GM10847 (cell line): ENCODE measurements around the gene PTGIR.

Source experiments
- POLR2A ChIP-seq: IDR thresholded peaks from 2 replicates; pipeline ENCODE4 v1.6.1; 2011; ENCODE audit not compliant: insufficient read length; ENCODE audit errors: extremely low read depth

Gene PTGIR

DNA sequence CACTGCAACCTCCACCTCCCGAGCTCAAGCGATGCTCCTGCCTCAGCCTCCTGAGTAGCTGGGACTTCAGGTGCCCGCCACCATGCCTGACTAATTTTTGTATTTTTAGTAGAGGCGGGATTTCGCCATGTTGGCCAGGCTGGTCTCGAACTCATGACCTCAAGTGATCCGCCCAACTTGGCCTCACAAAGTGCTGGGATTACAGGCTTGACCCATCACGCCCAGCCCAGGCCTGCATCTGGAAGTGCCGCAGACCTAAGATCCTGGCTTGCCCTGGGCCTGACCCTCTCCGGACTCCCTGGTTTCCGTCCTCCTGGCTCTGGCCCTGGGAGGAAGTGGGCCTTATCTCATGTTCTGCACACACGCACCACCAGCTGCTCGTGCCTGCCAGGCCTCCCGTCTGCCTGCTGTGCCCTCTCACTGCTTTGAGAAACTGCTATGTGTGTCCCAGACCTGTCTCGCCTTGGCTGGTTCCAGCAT lies 4.7 kb upstream of the PTGIR start:
- TF ChIP-seq POLR2A = no peak

DNA sequence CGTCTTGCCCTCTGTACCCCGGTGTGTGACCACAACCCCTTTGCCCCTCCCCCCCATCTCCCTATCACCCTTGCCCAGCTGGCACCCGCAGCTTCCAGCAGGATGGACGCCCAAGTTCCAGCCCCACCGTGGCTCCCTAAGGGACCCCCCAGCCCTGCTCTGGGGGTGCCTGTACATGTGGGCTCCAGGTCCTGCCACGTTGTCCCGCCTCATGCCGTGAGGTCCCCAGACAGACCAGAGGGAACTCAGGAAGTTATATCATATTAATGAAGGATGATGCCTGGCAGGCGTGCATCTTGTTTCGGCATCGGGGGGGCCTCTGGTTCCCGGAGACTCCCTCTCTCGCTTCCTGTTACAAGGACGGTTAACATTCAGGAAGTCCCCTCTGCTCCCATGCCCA lies 1.6 kb upstream of the PTGIR start:
- no peak for TF ChIP-seq POLR2A

DNA sequence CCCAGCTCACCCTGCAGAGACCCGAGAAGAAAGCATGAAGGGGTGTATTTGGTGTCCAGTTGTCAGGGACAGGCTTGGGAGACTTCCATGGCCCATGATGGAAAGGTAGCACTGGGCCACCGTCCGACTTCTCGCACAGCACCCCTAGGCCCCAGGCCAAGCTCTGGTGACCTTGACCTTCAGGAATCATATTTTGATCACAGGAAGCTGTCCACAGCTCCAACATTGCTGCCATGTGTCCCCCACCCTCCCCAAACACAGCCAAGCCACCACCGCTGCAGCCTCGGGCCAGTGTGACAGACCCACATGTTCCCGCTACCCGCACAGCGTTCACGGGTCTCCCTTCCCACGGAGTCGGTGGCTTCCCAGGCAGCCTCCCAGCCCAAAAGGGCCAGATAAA lies 842 bp upstream of the PTGIR start:
- no peak for TF ChIP-seq POLR2A

DNA sequence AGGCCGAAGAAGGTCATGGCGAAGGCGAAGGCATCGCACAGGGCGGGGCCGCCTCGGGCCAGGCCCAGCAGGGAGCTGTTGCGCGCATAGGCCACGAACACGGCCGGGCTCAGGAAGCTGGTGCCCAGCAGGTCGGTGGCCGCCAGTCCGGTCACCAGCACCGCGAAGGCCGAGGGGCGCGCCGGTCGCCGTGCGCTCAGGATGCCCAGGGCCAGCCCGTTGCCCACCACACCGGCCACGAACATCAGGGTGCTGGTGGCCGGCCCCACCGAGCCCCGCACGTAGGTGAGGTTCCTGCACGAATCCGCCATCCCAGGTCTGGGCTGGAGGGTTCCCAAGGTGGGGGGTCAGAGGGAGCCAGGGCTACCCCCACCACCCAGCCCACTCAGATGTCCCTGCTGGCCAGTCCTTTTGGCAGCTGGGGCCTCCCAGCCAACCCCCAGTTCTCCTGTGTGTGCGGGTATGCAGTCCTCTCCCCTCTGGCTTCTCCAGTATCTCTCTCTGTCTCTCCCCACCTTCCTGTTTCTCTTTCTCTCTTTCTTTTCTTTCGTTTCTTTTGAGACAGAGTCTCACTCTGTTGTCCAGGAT lies 880 bp downstream of the PTGIR start:
- no peak for TF ChIP-seq POLR2A

DNA sequence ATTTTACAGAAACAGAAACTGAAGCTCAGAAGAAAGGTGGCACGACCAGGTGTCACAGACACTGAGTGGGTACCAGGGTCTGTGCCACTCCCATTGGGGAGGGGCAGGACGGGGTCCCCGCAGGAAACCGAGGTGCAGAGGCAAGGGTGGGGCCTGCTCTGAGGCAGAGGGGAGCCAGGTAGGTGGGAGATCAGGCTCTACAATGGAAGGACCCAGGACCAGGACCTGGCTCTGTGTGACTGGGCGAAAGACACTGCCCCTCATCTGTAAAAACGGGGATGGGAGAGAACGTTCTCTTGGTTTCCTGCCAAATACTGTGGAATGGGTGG lies 2.8 kb downstream of the PTGIR start:
- no peak for TF ChIP-seq POLR2A

DNA sequence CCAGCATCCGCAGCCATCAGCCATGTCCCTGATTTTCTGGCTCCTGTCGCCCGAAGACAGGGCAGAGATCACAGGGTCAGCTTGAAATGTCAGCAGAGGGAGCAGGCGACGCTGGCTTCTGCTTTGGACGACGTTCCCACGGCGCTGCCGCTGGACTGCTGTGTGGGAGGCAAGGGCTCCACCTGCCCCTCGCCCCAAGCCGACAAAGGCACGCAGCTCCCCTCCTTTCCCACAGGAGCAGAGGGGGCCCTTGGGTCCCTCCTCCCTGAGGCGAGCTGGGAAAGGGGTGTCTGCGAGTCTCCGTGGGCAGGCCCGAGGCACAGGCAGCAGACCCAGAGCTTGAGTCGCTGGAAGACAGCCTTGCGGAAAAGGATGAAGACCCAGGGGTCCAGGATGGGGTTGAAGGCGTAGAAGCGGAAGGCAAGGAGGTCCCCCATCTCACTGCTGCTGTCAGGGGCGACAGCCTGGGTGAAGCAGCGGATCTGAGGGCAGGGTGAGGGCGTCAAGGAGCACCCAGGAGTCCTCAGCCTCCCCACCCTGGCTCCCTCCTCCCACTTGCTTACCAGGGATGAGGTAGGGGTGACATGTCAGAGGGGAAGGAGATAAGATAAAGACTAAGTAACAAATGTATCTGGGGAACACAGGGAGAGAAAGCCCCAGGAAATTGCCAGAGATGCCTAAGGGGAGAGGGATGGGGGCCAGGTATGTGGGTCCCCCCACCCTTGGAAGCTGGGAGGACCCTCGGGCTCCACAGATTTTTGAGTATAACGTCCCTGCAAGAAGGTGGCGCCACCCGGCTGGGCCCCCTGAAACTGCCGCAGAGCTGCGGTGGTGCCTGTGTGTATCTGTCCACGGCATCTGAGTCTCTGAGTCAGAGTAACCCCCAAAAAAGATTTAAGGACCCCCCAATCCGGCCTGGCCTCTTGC lies 3.4 kb downstream of the PTGIR start:
- no peak for TF ChIP-seq POLR2A

DNA sequence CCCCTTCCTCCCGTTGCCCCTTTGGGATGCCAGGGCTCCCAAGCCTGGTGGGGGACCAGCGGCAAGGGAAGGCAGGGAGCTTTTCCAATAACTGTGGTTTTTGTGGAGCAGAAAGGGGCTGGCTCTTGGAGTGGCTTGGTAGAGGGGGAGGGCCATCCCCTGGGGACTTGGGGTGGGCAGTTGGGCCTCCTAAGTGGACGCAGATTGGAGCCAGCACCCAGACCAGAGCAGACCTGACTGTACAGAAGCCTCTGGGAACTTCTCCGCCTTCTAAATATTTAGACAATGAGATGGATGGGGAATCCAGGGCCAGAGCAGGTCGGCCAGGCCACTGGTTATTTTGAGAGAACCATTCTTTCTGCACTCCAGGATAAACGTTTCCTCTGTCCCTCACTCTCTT lies 4.2 kb downstream of the PTGIR start:
- TF ChIP-seq POLR2A = no peak

DNA sequence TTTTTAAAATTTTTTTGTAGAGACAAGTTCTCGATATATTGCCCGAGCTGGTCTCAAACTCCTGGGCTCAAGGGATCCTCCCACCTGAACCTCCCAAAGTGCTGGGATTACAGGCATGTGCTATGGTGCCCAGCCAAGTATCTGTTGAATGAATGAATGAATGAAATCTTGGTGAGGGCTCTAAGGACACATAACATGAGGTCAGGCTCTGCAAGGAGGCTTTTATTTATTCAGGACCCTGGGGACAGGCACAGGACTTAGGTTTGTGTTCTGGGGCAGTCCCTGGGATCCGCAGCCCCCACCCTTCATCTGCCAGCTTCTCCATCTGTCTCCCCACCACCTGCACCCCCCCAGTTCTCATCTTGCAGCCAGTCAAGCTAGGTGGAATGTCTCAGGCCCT lies 4.6 kb downstream of the PTGIR start:
- TF ChIP-seq POLR2A = no peak

DNA sequence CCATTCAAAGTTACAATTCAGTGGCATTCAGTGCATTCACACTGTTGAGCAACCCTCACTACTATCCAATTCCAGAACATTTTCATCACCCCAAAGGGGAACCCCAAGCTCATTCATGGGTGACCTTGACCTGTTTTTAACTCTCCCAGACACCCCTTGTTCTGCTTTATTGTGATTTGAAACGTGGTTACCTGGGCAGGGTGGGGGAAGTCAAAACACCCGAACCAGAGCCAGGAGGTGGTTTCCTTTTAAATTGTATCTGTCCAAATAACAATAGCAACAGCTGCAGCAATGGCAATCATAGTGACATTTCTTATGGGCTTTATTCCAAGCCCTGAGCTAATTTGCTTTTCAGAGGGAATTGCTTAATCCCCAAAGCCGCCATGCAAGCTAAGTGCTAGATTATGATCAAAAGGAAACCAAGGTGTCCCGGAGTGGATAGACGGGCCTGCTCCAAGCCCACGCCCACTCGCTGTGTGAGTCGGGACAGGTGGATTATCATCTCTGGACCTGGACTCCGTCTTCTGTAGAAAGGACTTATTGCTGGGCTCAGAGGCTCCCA lies 6.1 kb downstream of the PTGIR start:
- TF ChIP-seq POLR2A = no peak

DNA sequence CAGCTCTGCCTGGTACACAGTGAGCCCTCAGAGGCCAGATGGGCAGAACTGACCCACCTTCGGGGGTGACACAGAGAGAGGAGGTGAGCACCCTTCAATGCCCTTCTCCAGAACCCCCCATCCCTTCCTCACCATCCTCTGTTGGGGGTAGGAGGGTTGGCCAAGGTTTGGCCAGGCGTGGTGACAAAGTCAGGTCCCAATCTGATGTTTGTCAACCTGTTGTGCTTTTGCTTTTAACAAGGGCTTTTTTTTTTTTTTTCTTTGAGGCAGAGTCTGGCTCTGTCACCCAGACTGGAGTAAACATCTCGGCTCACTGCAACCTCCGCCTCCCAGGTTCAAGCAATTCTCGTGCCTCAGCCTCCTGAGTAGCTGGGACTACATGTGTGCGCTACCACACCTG lies 7.3 kb downstream of the PTGIR start:
- no peak for TF ChIP-seq POLR2A

DNA sequence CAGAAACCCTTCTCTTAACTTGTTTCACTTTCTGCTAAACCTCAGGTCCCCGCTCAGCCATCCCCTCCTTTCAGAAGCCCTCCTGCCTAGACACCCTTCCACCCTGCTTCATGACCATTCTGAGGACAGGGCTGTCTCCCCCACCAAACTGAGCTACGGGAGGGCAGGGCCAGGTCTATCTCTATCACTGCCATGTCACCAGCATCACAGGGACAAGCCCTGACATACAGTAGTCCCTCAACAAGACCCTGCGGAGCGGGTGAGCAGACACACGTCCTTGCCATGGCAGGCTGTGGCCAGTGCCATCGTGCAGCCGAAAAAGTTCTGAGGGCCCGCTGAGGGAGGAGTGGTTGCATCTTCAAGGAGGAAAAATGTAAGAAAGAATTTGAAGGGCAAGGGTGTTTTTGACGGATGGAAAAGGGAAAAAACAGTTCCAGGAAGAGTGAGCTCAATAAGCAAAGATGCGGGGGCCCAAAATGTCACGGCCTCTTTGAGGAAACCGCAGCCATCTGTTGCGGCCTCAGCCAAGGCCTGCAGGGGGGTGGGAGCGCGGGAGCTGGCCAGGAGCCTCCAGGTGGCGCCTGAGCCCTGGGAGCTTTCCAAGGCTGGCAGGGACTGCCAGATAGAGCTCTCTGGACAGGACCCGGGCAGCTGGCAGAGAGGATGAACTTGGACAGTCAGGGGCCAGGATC lies 8.1 kb downstream of the PTGIR start:
- TF ChIP-seq POLR2A = no peak

DNA sequence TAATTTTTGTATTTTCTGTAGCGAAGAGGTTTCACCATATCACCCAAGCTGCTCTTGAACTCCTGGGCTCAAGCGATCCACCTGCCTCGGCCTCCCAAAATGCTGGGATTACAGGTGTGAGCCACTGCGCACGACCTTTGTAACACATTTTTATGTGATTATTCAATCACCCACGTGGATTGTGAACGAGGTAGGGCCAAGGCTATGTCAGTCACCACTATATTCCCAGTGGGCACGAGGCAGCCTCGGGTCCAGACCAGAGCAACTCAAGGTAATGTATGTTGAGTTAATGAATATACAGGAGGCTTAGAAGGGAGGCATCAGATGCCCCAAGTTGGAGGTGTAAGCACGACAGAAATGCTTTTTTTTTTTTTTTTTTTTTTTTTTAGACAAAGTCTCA lies 8.9 kb downstream of the PTGIR start:
- TF ChIP-seq POLR2A = no peak

DNA sequence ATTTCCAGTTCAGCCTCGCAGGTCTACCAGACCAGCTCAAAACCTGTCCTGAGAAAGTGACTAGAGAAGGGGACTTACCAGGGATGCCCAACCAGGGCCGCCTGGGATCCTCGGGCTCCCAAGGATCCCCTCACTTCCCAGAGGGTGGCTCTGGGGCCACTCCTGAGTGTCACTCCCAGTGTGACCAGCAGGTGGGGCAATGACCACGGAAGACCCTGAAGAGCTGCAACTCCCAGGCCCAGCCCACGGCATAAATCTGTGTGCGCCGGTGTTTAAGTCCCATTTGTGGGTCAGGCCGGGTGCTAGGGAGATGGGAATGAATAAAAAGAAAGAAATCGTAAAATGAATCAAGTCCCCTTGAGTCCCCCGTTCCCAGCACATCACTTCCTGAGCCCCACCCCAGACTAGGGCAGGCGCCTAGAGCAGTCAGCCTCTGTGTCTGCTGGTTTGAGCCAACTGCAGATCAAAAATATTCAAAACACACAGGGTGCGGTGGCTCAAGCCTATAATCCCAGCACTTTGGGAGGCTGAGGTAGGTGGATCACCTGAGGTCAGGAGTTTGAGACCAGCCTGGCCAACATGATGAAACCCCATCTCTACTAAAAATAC lies 10.7 kb downstream of the PTGIR start:
- TF ChIP-seq POLR2A = no peak

DNA sequence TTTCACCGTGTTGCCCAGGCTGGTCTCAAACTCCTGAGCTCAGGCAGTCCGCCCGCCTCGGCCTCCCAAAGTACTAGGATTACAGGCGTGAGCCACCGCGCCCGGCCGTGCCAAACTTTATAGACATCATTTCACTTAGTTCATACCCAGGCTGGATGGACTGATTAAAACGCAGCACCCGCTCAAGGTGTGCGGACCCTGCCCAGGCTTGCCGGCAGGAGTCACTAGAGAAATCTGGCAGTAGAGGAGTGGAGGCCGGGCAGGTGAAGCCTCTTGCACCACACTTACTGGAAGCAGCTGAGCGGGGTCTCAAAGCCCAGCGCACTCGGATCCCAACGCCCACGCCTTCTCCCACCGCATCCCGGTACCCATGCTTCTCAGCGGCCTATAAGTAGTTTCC lies 11.4 kb downstream of the PTGIR start:
- no peak for TF ChIP-seq POLR2A

DNA sequence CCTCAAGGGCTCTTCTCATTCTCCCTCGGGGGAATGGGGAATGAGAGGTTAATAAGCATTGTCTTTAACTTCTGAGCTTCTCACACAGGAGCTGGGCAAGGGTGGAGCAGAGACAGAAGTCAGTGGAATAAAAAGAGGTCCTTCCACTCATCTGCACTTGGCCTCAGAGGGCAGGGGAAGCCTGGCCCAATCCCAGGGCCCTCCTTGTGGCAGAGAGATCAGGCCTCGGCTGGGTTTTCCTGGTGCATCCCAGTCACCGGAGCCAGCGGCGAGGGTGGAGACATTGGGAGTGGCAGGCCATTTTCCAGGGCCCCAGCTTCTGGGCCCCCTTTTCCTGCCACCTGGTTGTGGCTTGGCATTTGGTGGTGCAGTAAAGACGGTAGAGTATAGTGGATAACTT lies 13.1 kb downstream of the PTGIR start:
- TF ChIP-seq POLR2A = no peak
